HUES48 (cell line): ENCODE data around the gene KLRC3.
A peak's percentile ranks its signal among the peaks of the same experiment; 100 is the strongest.
"Not testable (repeated sequence)": the region's sequence is repeated elsewhere in the genome, so short reads cannot be mapped to it uniquely, and the experiment has no call there.

Experiments
- H3K27ac ChIP-seq: one replicate; pipeline ENCODE4 v1.7.0; 2013; ENCODE audit warnings: low read depth, low read length, inconsistent platforms
- H3K27me3 ChIP-seq: 2 replicates; pipeline ENCODE4 v1.6.1; 2013; ENCODE audit warnings: mild to moderate bottlenecking, low read length; ENCODE audit not compliant: control insufficient read depth, insufficient read depth
- H3K36me3 ChIP-seq: 2 replicates; pipeline ENCODE4 v1.6.1; 2013; ENCODE audit warnings: low read length; ENCODE audit not compliant: control insufficient read depth, insufficient read depth
- H3K4me1 ChIP-seq: 2 replicates; pipeline ENCODE4 v1.6.1; 2013; ENCODE audit warnings: mild to moderate bottlenecking, low read length; ENCODE audit not compliant: control insufficient read depth, insufficient read depth
- H3K4me3 ChIP-seq: 2 replicates; pipeline ENCODE4 v1.5.1; 2013; ENCODE audit warnings: mild to moderate bottlenecking, low read depth, low read length
- H3K9ac ChIP-seq: 2 replicates; pipeline ENCODE4 v1.6.1; 2013; ENCODE audit warnings: mild to moderate bottlenecking, low read depth, low read length, moderate library complexity
- H3K9me3 ChIP-seq: 2 replicates; pipeline ENCODE4 v1.6.1; 2013; ENCODE audit warnings: low read length; ENCODE audit not compliant: control insufficient read depth, insufficient read depth

Gene KLRC3

DNA sequence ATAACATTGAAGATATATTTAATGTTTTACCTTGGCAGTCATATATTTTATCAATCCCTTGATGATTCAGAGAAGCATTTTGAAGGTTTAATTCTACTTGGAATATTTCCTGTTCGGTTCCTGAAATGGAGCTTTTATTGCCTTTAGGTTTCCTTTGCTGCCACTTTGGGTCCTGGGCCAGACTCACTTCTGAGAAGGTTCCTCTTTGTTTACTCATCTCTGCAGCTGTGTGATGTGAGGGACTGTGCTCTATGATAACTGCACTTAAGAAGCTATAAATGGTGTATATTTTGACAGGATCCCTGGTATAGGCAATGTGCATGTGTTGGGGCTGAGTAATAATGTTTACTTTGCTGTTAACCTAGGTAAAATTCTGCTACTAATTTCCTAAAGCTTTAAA lies at the start of gene KLRC3:
TSS of gene KLRC3 (minus strand) at position 262 of the 400 bp plus-strand sequence. CDS start at position 217, 45 bp downstream.
- H3K36me3 ChIP-seq, H3K4me3 ChIP-seq, H3K9ac ChIP-seq, H3K27me3 ChIP-seq, H3K4me1 ChIP-seq, H3K9me3 ChIP-seq, H3K27ac ChIP-seq: not testable (repeated sequence)

DNA sequence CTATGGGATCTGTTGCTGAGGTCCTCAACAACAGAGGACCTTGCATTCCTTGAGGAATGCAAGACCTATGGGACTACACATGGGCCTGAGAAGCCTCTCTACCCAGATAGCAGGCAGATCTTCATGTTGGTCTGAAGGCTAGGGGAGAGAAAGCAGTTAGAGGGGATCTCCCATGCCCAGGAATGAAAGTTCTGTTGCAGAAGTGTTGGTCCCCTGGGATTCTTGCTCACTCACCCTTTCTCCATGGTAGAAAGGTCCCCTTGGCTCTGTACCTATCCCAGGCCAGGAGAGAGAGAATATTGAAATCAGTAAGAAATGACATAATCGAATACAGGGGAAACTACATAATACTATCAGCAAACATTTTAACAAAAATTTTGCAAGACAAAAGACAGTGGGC lies 49.3 kb upstream of the KLRC3 start:
- Histone ChIP-seq H3K27ac (no peak overlapping the region), H3K27me3 (no peaks in the 10 kb centered on the region)

DNA sequence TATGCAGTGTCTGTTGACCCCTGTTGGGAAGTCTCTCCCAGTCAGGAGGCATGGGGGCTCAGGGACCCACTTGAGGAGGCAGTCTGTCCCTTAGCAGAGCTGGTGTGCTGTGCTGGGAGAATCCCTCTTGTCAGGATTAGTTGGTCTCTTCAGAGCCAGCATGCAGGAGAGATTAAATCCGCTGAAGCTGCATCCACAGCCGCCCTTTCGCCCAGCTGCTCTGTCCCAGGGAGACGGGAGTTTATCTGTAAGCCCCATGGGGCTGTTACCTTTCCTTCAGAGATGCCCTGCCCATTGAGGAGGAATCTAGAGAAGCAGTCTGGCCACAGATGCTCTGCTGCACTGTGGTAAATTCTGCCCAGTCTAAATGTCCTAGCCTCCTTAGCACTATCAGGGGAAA lies 45.9 kb upstream of the KLRC3 start:
- Histone ChIP-seq H3K9me3 (no peaks in the 10 kb centered on the region), H3K27me3 (no peaks in the 10 kb centered on the region), H3K4me1 (no peaks in the 10 kb centered on the region), H3K36me3 (no peaks in the 10 kb centered on the region), H3K9ac (no peak overlapping the region), H3K27ac (no peak overlapping the region), H3K4me3 (no peak overlapping the region)

More for the DNA sequence above, 49.3 kb upstream of the KLRC3 start:
- Histone ChIP-seq H3K36me3 (no peaks in the 10 kb centered on the region), H3K9ac (no peak overlapping the region), H3K4me3 (no peak overlapping the region), H3K4me1 (no peaks in the 10 kb centered on the region), H3K9me3 (no peaks in the 10 kb centered on the region)

DNA sequence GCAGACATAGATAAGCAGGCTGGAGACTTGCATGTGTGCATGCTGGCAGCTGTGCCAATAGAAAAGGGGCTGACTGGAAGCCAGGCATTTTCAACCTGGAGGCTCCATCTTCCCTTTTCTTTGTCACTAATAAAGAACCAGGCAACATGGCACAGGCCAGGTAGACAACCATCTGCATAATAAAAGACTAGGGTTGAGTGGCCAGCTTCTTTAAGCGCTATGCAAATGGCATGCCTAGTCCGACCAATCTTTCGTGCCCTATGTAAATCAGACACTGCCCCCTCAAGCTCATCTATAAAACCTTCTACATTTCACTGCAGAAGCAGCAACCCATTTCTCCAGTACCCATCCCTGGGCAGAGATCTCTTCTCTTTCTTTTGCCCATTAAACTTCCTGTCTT lies 37.4 kb upstream of the KLRC3 start:
- peaks cover 11% of the 10 kb centered on the region for H3K4me1 ChIP-seq
- no peaks in the 10 kb centered on the region for H3K27me3 ChIP-seq
- no peak overlapping the region for H3K27ac ChIP-seq
- peak overlapping the region; percentile 5; the same call in 1 of the 2 replicates for H3K4me3 ChIP-seq
- peak overlapping the region; percentile 23; the same call in 1 of the 2 replicates for H3K9ac ChIP-seq
- no peaks in the 10 kb centered on the region for H3K9me3 ChIP-seq
- no peaks in the 10 kb centered on the region for H3K36me3 ChIP-seq

DNA sequence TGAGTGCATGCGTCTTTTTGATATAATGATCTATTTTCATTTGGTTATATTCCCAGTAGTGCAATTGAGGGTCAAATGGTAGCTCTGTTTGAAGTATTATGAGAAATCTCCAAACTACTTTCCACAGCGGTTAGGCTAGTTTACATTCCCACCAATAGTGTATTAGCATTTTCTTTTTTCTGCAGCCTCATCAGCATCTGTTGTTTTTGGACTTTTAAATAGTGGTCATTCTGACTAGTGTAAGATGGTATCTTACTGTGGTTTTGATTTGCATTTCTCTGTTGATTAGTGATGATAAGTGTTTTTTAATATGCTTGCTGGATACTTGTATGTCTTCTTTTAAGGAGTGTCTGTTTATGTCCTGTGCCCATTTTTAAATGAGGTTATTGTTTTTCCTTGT lies 36.5 kb upstream of the KLRC3 start:
- Histone ChIP-seq H3K27me3 (no peaks in the 10 kb centered on the region), H3K9ac (no peak overlapping the region), H3K9me3 (no peaks in the 10 kb centered on the region), H3K4me3 (no peak overlapping the region), H3K27ac (no peak overlapping the region), H3K4me1 (peaks cover 11% of the 10 kb centered on the region), H3K36me3 (no peaks in the 10 kb centered on the region)

DNA sequence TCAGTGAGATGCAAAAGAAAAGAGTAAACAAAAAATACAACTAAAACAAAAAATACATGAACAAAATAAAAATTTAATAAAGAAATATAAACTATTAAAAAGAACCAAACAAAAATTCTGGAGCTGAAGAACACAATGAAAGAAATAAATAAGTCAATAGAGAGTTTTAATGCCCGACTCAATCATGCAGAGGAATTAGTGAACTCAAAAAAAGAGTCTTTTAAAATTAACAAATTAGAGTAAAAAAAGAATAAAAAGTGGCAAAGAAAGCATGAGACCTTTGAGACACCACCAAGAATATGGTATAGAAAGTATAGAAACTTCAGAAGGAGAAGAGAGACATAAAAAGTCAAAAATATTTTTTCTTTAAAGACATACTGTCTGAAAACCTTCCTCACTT lies 35.4 kb upstream of the KLRC3 start:
- Histone ChIP-seq H3K36me3 (no peaks in the 10 kb centered on the region), H3K27ac (no peak overlapping the region), H3K9ac (no peak overlapping the region), H3K27me3 (no peaks in the 10 kb centered on the region), H3K4me1 (peaks cover 11% of the 10 kb centered on the region), H3K9me3 (no peaks in the 10 kb centered on the region), H3K4me3 (no peak overlapping the region)

DNA sequence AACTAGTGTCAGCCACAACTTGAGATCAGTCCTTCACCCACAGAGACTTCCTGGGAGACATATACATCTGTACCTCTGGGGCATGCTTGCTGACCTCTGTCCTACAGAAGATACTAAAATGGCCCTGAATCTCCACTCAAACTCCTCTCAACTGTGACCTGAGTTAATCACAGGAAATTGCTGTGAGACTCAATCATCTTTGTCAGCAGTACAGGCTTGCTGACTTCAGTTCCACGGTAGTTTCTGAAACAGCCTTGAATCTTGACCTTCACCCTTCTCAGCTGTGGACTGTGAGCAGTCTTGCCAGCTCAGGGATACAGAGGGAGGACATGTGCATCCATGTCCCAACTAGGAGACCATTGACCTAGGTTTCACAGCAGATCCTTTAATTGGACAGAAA lies 34.1 kb upstream of the KLRC3 start:
- peaks cover 11% of the 10 kb centered on the region for H3K4me1 ChIP-seq

DNA sequence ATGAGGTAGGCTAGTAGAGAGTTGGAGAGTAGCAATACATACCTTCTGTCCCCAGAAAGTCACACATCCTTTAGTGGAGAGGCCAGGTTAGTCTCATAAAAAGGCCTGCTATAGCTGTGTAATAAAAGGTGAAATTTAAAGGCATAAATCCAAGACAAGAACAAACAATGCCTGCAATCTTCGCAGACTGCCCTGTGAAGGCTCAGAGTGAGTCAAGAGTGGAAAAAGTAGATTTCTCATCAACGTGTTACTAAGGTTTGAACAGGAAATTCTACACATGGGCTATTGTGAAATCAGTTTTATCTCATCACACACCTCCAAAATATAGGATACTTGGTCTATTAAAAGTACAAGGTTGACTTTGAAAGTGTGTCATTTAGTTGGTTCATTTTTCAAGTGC lies 32.8 kb upstream of the KLRC3 start, which contains the start of gene KLRC1:
TSS of gene KLRC1 (minus strand) at position 222 of the 400 bp plus-strand sequence. CDS start 2,221 bp downstream, outside the sequence.
- no peaks in the 10 kb centered on the region for H3K36me3 ChIP-seq
- H3K9ac ChIP-seq: no peak within 1 kb of the TSS
- no peaks in the 10 kb centered on the region for H3K9me3 ChIP-seq
- H3K4me1 ChIP-seq: peaks cover 10% of the 10 kb centered on the region
- H3K4me3 ChIP-seq: no peak within 1 kb of the TSS
- no peaks in the 10 kb centered on the region for H3K27me3 ChIP-seq
- H3K27ac ChIP-seq: no peak within 1 kb of the TSS

More for the DNA sequence above, 34.1 kb upstream of the KLRC3 start:
- H3K27me3 ChIP-seq: no peaks in the 10 kb centered on the region
- no peaks in the 10 kb centered on the region for H3K9me3 ChIP-seq
- H3K27ac ChIP-seq: no peak overlapping the region
- H3K4me3 ChIP-seq: no peak overlapping the region
- no peak overlapping the region for H3K9ac ChIP-seq
- H3K36me3 ChIP-seq: no peaks in the 10 kb centered on the region

DNA sequence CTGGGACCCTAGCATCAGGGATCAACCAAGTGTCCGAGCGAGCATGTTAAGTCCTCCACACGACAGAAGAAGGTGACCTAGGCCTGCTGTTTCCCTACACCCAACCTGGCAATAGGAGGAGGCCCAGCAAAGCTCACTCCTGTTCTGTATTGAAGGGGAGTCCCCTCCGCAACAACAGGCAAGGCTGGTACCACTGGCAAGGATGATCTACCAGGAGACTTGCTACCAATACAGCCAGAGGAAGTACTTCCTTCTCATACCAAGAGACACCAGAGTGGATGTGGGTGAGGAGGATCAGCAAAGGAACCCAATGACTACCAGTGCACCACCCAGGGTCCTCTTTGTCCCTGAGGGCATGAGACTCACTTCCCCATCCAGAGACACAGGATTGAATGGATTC lies 27.8 kb upstream of the KLRC3 start:
- Histone ChIP-seq H3K36me3 (no peaks in the 10 kb centered on the region), H3K4me1 (no peaks in the 10 kb centered on the region), H3K27ac (no peak overlapping the region), H3K9me3 (no peaks in the 10 kb centered on the region), H3K4me3 (no peak overlapping the region), H3K9ac (no peak overlapping the region), H3K27me3 (no peaks in the 10 kb centered on the region)

DNA sequence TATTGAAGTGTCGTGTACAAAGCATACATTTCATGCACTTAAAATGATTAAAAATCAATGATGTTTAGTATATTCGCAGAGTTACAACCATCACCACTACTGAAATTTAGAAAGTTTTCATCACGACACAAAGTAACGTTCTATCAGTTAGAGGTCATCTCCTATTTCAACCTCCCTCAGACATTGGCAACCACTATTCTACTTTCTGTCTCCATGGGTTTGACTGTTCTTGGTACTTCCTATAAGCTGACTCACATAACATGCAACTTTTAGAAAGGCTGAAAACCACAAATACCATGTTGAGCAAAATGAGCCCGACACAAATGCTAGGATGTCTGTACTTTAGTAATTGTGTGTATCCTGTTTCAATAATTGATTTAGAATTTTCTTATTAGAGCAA lies 25.7 kb upstream of the KLRC3 start:
- not testable (repeated sequence) for H3K27me3 ChIP-seq, H3K36me3 ChIP-seq, H3K9me3 ChIP-seq, H3K27ac ChIP-seq, H3K4me1 ChIP-seq, H3K4me3 ChIP-seq, H3K9ac ChIP-seq

DNA sequence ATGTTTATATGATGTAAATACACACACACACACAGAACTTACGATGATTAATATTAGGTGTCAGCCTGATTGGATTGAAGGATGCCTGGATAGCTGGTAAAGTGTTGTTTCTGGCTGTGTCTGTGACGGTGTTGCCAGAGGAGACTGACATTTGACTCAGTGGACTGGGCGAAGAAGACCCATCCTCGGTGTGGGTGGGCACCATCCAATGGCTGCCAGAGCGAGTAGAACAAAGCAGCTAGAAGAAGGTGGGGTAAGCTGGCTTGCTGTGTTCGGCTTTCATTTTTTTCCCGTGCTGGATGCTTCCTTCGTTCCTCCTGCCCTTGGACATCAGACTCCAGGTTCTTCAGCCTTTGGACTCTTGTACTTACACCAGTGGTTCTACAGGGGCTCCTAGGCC lies 20.7 kb upstream of the KLRC3 start:
- H3K36me3 ChIP-seq, H3K27ac ChIP-seq, H3K9ac ChIP-seq, H3K4me3 ChIP-seq, H3K4me1 ChIP-seq, H3K9me3 ChIP-seq, H3K27me3 ChIP-seq: not testable (repeated sequence)
